Endothelial cell of umbilical vein (primary cell): ENCODE measurements around the gene HOXB2. TPM values are rescaled to one million over a fixed set of nuclear protein-coding genes. Genes with fewer than 3 reads are reported as not detected.

ENCODE experiments used
- BruUV-seq: library from RNA; stranded (reverse); fragments of 400-500 nt; replicated peaks from 2 replicates; lab custom pipeline; 2021; lab: Mats Ljungman, UMichigan
- CTCF ChIA-PET: fragments of 300-600, 350-600 bp; sonication (Branson Sonifier 250); formaldehyde crosslinking; loops from one replicate; lab custom pipeline; 2021; ENCODE audit warnings: antibody characterized with exemption, inconsistent platforms; lab: Charles Lee
- POLR2A ChIA-PET: fragments of 300-600, 350-600 bp; sonication (Branson Sonifier 250); formaldehyde crosslinking; loops from one replicate; lab custom pipeline; 2021; ENCODE audit warnings: antibody characterized with exemption, inconsistent platforms; lab: Charles Lee
- DNase-seq: peaks from one replicate; pipeline ENCODE4 v3.0.0-alpha.2; 2011; ENCODE audit warnings: low read depth, low spot score
- FAIRE-seq: peaks from 2 replicates; lab custom pipeline; 2011; peaks lifted over from hg19 to GRCh38; lab: Jason Lieb, UNC
- H2AFZ ChIP-seq: 2 replicates; pipeline ENCODE4 v1.6.0; 2012; ENCODE audit warnings: low read depth, low read length, control low read depth, inconsistent platforms
- H3K27ac ChIP-seq: 2 replicates; pipeline ENCODE4 v1.5.1; 2011; ENCODE audit warnings: low read depth, mild to moderate bottlenecking, control low read depth, low read length, moderate library complexity; ENCODE audit not compliant: insufficient read depth
- H3K27me3 ChIP-seq, 2 experiments: 2 replicates each; pipeline versions ENCODE4 v1.6.0 to v1.6.1; 2011; ENCODE audit warnings: low read length in 2 of 2, mixed read lengths in 1 of 2; ENCODE audit not compliant: control insufficient read depth in 2 of 2, insufficient read depth in 2 of 2
- H3K36me3 ChIP-seq, 2 experiments: 2 replicates in 1 of 2; 3 replicates in 1 of 2; pipeline ENCODE4 v1.5.1; 2011; ENCODE audit warnings: low read length in 2 of 2, mild to moderate bottlenecking in 1 of 2, moderate library complexity in 1 of 2; ENCODE audit not compliant: control insufficient read depth in 2 of 2, insufficient read depth in 2 of 2; ENCODE audit errors: extremely low read depth in 1 of 2
- H3K4me1 ChIP-seq: 3 replicates; pipeline ENCODE4 v1.5.1; 2011; ENCODE audit warnings: mild to moderate bottlenecking, low read length; ENCODE audit not compliant: control insufficient read depth, insufficient read depth; ENCODE audit errors: extremely low read depth
- H3K4me2 ChIP-seq: 2 replicates; pipeline ENCODE4 v1.6.1; 2011; ENCODE audit warnings: low read length, control low read depth, mixed read lengths; ENCODE audit not compliant: insufficient read depth
- H3K4me3 ChIP-seq, 3 experiments: fragments of 200-600 bp in 1 of 3; sonication (generic), shearing (Covaris generic) in 1 of 3; replicated peaks in 1 of 3; 2 replicates each; pipeline ENCODE4 v1.5.1; 2011 to 2016; ENCODE audit warnings: control low read depth in 3 of 3, low read length in 3 of 3, mild to moderate bottlenecking in 2 of 3, inconsistent platforms in 1 of 3, low read depth in 1 of 3, moderate library complexity in 1 of 3; ENCODE audit not compliant: insufficient read depth in 1 of 3
- H3K79me2 ChIP-seq: 2 replicates; pipeline ENCODE4 v1.6.0; 2012; ENCODE audit warnings: low read length, inconsistent platforms; ENCODE audit not compliant: control insufficient read depth, insufficient read depth
- H3K9ac ChIP-seq: replicated peaks from 2 replicates; pipeline ENCODE3; 2011; ENCODE audit warnings: low read length, control low read depth; ENCODE audit not compliant: insufficient read depth; ENCODE audit errors: extremely low read depth
- H3K9me1 ChIP-seq: replicated peaks from 3 replicates; pipeline ENCODE4 v1.6.0; 2011; ENCODE audit warnings: mild to moderate bottlenecking, low read length; ENCODE audit not compliant: control insufficient read depth, insufficient read depth; ENCODE audit errors: extremely low read depth
- H3K9me3 ChIP-seq: replicated peaks from 2 replicates; pipeline ENCODE4 v1.5.1; 2012; ENCODE audit warnings: low read length, inconsistent platforms; ENCODE audit not compliant: control insufficient read depth, insufficient read depth
- H4K20me1 ChIP-seq: replicated peaks from 2 replicates; pipeline ENCODE3; 2011; ENCODE audit warnings: mild to moderate bottlenecking, low read length; ENCODE audit not compliant: control insufficient read depth, insufficient read depth; ENCODE audit errors: extremely low read depth
- EZH2 ChIP-seq: IDR thresholded peaks from 2 replicates; pipeline ENCODE4 v1.6.1; 2012; ENCODE audit warnings: borderline replicate concordance, low read depth, mild to moderate bottlenecking, moderate library complexity, low read length, inconsistent platforms; ENCODE audit not compliant: severe bottlenecking
- GATA2 ChIP-seq: IDR thresholded peaks from 2 replicates; pipeline ENCODE4 v1.7.0; 2011; ENCODE audit warnings: low read depth, mild to moderate bottlenecking, moderate library complexity, mixed read lengths, low read length; ENCODE audit not compliant: insufficient read length, insufficient read depth
- MAX ChIP-seq: IDR thresholded peaks from 2 replicates; pipeline ENCODE4 v1.6.1; 2011; ENCODE audit not compliant: insufficient read depth, insufficient read length
- dilution Hi-C: fragments of 300-500 bp; cut with MboI; formaldehyde crosslinking; loops from one replicate; pipeline ENCODE4 v1.15.0; 2019; ENCODE audit warnings: low sequenced_read_pairs; ENCODE audit not compliant: extremely low pct_ligation_motif_present
- intact Hi-C: fragments of 100-400 bp; cut with micrococcal nuclease; formaldehyde crosslinking; loops from one replicate; pipeline ENCODE4 v1.10.0; 2022
- polyA plus RNA-seq, 4 experiments: library from polyadenylated mRNA; depleted of rRNA in 3 of 4; stranded (reverse) in 3 of 4; unstranded in 1 of 4; fragments of >200 nt; gene quantifications; 2 replicates each; pipeline versions ENCODE4 v1.2.1 to v1.2.3, GENCODE V29; 2011 to 2012; ENCODE audit warnings: missing spikeins in 1 of 4
- total RNA-seq: library from RNA; stranded (reverse); gene quantifications from 2 replicates; pipeline ENCODE4 v1.2.3, GENCODE V29; 2021
- TF ChIP-seq, protein P1 (sequence below), 2 donors: IDR thresholded peaks; 1 replicate in 1 of 2; 2 replicates in 1 of 2; pipeline ENCODE4 v1.5.1; 2011; ENCODE audit warnings: low read length in 2 of 2, mild to moderate bottlenecking in 2 of 2, moderate library complexity in 2 of 2, control low read depth in 1 of 2, inconsistent platforms in 1 of 2, low read depth in 1 of 2; ENCODE audit not compliant: insufficient read depth in 1 of 2; ENCODE audit errors: extremely low read depth in 1 of 2

Gene HOXB2
- total and polyA plus RNA-seq, 2 donors (not counting 3 experiments of a cell fraction or from before 2014, with no cell fraction given), result 14.1 to 23.3 TPM

- ChIA-PET POLR2A (no interaction called here), CTCF (interaction anchor here (0.7 to 0.8 kb wide), 2 partner anchors 124 to 141 kb away, joined by 3 read pairs; no protein-coding TSS in a partner anchor)
- Histone ChIP-seq H4K20me1 (no peaks in the 10 kb centered on the region), H3K9me3 (no peaks in the 10 kb centered on the region), H3K27ac (no peak overlapping the region), H3K36me3 (no peaks in the 10 kb centered on the region), H3K4me2 (no peak overlapping the region), H3K9ac (no peak overlapping the region), H3K79me2 (no peaks in the 10 kb centered on the region), H3K27me3 (peaks cover 51 to 59% of the 10 kb centered on the region in 2 experiments), H2AFZ (no peak overlapping the region), H3K4me3 (no peak overlapping the region), H3K4me1 (no peaks in the 10 kb centered on the region), H3K9me1 (no peaks in the 10 kb centered on the region)
- DNase-seq (no peak), FAIRE-seq (no peak)
- BruUV-seq, result no TSS peak
- dilution Hi-C loops, result no loop called here
- TF ChIP-seq EZH2 (peak; percentile 32), GATA2 (no peak), MAX (no peak)
- TF ChIP-seq, protein P1, sequence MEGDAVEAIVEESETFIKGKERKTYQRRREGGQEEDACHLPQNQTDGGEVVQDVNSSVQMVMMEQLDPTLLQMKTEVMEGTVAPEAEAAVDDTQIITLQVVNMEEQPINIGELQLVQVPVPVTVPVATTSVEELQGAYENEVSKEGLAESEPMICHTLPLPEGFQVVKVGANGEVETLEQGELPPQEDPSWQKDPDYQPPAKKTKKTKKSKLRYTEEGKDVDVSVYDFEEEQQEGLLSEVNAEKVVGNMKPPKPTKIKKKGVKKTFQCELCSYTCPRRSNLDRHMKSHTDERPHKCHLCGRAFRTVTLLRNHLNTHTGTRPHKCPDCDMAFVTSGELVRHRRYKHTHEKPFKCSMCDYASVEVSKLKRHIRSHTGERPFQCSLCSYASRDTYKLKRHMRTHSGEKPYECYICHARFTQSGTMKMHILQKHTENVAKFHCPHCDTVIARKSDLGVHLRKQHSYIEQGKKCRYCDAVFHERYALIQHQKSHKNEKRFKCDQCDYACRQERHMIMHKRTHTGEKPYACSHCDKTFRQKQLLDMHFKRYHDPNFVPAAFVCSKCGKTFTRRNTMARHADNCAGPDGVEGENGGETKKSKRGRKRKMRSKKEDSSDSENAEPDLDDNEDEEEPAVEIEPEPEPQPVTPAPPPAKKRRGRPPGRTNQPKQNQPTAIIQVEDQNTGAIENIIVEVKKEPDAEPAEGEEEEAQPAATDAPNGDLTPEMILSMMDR (IDR thresholded peaks at IDR 0.05; ENCODE audit: extremely low read depth in 1 of 2, insufficient read depth in 1 of 2, low read depth in 1 of 2, low read length in 2 of 2), result no peak
- intact Hi-C loops, result no loop called here
Measured at GRCh38 chr17:48515925-48516900, 28.7 kb downstream of the HOXB2 start.
